ENCODE measurements around the gene COL20A1. TPM values are rescaled to one million over a fixed set of nuclear protein-coding genes. Genes with fewer than 3 reads are reported as not detected.

Gene COL20A1
- total RNA-seq, 1 donor from 2014 or later = not detected

DNA sequence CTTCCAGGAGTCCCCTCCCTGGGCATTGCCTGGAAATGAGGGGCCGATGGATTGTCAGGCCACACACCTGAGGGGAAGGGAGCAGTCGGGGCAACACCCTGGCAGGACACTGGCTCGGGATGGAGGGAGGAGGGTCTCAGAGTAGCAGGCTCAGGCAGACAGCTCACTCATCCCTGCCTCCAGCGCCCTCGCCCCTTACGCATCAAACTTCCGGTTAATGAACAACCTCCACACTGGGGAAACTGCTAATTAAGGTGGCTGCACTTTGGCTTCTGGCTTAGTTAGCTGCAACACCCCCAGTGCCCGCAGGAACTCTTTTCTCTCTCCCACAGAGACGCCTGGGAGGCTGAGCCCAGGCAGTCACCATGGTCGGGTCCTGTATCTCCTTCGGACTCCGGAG lies 81.5 kb downstream of the COL20A1 start:
- Histone ChIP-seq H3K4me1 (peaks cover 16% of the 10 kb centered on the region), H3K27ac (replicated peaks) (no peak overlapping the region), H3K4me3 (no peak overlapping the region), H3K27me3 (ENCODE audit: low read depth) (peaks cover 88% of the 10 kb centered on the region), H3K9me3 (replicated peaks) (no peaks in the 10 kb centered on the region), H3K36me3 (no peaks in the 10 kb centered on the region)
- no peak for DNase-seq
- TF ChIP-seq, protein P1, sequence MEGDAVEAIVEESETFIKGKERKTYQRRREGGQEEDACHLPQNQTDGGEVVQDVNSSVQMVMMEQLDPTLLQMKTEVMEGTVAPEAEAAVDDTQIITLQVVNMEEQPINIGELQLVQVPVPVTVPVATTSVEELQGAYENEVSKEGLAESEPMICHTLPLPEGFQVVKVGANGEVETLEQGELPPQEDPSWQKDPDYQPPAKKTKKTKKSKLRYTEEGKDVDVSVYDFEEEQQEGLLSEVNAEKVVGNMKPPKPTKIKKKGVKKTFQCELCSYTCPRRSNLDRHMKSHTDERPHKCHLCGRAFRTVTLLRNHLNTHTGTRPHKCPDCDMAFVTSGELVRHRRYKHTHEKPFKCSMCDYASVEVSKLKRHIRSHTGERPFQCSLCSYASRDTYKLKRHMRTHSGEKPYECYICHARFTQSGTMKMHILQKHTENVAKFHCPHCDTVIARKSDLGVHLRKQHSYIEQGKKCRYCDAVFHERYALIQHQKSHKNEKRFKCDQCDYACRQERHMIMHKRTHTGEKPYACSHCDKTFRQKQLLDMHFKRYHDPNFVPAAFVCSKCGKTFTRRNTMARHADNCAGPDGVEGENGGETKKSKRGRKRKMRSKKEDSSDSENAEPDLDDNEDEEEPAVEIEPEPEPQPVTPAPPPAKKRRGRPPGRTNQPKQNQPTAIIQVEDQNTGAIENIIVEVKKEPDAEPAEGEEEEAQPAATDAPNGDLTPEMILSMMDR (IDR thresholded peaks at IDR 0.05; ENCODE audit: borderline replicate concordance) = no peak
- intact Hi-C loops (cut with micrococcal nuclease) = no loop called here

DNA sequence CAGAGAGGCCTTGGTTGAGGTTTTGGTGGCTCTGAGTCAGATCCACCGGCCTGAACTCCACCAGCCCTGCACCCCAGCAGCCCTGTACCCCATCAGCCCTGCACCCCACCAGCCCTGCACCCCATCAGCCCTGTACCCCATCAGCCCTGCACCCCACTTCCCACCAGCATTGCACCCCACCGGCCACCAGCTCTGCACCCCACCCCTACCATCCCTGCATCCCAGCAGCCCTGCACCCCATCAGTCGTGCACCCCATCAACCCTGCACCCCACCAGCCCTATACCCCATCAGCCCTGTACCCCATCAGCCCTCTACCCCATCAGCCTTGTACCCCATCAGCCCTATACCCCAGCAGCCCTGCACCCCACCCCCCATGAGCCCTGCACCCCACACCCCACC lies 82.5 kb downstream of the COL20A1 start:
- intact Hi-C loops (cut with micrococcal nuclease) = no loop called here
- Histone ChIP-seq H3K36me3 (no peaks in the 10 kb centered on the region), H3K4me1 (peaks cover 12% of the 10 kb centered on the region), H3K27ac (replicated peaks) (no peak overlapping the region), H3K9me3 (replicated peaks) (no peaks in the 10 kb centered on the region), H3K27me3 (ENCODE audit: low read depth) (peaks cover 90% of the 10 kb centered on the region), H3K4me3 (no peak overlapping the region)
- TF ChIP-seq, protein P1 (IDR thresholded peaks at IDR 0.05; ENCODE audit: borderline replicate concordance) = no peak
- no peak for DNase-seq

DNA sequence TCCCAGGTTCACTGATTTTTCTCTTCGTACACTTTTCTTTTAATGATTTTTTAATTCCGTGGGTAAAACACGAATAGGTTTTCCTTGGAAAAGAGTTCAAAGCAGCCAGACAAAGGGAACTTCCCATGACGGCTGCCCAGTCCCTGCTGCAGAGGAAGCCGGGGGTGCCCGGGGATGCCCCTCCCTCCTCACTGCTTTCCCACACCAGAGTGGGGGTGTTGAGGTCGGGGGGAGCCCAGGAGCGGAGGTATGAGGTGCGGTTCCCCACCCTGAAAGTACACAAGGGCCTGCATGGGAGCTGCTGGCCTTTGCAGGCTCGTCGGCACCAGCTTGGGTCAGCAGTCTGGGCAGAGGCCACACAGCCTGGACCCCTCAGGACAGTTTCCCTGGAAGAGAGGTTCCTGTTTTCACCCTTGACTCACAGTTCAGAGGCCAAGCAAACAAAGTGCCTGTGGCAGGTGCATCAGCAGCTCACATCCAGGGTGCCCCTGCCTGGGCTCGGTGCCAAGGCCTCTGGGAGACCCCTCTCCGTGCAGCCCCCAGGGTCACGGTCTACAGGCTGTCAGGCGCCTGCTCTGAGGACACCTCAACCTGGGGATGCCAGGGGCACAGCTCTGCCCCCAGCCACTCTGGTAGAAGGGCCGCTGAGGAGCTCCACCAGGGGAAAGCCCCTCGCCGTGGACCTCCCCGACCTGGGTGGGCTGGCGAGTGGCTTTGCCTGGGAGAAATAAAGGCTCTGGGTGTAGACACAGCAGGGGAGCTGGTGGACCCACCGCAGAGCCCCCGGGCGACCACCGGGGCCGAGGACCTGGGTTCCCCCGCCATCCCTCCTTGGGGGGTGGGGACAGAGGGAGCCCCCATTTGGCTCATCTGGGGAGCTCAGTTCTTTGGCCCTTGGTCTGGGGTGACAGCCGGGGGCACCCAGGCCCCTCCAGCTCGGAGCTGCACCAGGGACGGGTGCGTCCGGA lies 83.6 kb downstream of the COL20A1 start:
- TF ChIP-seq, protein P1 (IDR thresholded peaks at IDR 0.05; ENCODE audit: borderline replicate concordance) = no peak
- H3K27me3 ChIP-seq (ENCODE audit: low read depth) = peaks cover 91% of the 10 kb centered on the region
- H3K4me3 ChIP-seq = no peak overlapping the region
- no peak overlapping the region for H3K27ac ChIP-seq (replicated peaks)
- H3K9me3 ChIP-seq (replicated peaks) = no peaks in the 10 kb centered on the region
- H3K4me1 ChIP-seq = peaks cover under 1% of the 10 kb centered on the region
- no peaks in the 10 kb centered on the region for H3K36me3 ChIP-seq
- intact Hi-C loops (cut with micrococcal nuclease) = no loop called here
- no peak for DNase-seq

DNA sequence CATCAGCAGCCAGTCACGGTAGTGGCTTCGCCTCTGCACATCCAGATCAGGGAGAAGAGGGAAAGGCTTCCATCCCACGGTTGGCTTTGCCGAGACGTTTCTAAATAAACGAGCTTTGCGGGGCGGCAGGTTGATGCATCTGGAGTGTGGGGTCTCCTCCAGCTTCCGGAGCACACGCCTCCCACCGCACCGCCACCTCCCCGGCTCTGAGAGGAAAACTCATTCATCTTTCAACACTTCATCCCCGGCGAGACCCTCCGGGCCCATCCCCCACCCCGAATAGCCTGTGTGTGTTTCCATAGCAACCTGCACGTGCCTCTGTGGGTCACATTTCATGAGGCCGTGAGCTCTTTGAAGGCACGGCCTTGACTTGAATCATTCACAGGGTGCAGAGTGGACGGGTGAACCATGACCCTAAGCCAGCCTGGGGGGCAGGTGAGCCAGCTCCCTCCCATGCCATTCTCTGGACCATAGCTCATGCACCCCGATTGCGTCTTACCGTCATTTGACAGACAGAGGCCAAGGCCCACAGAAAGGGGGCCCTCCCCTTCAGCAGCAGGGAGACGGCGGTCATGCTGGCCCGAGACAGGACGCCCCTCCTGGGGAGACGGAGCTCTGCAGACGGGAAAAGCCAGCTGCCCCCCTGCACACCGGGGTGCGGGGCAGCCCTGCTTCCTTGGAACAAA lies 84.4 kb downstream of the COL20A1 start:
- Histone ChIP-seq H3K9me3 (replicated peaks) (no peaks in the 10 kb centered on the region), H3K4me3 (no peak overlapping the region), H3K27me3 (ENCODE audit: low read depth) (peaks cover 95% of the 10 kb centered on the region), H3K36me3 (no peaks in the 10 kb centered on the region), H3K4me1 (no peaks in the 10 kb centered on the region), H3K27ac (replicated peaks) (no peak overlapping the region)
- DNase-seq = no peak
- TF ChIP-seq, protein P1 (IDR thresholded peaks at IDR 0.05; ENCODE audit: borderline replicate concordance) = no peak
- intact Hi-C loops (cut with micrococcal nuclease) = no loop called here

DNA sequence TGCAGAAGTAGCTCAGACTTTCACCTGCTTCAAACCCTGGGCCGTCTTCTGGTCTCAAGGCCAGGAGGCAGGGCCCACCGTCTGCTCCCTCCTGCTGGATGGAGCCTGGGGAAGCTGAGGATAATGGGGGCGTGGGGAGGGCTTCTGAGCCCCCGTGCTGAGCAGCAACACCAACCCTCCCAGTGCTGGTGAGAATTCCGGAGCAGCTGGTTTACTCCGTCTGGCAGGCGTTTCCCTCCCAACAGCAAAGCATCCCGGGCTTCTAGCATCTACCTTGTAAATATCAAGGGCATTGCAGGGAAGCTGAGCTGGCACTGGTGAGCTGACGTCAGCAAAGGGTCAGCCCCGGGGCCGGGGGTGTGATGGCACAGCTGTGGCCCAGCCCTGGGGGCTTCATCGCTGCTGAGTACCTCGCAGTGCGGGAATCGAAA lies 85.0 kb downstream of the COL20A1 start:
- H3K4me1 ChIP-seq = no peaks in the 10 kb centered on the region
- H3K27ac ChIP-seq (replicated peaks) = no peak overlapping the region
- no peak for DNase-seq
- intact Hi-C loops (cut with micrococcal nuclease) = no loop called here
- H3K4me3 ChIP-seq = no peak overlapping the region
- peaks cover 95% of the 10 kb centered on the region for H3K27me3 ChIP-seq (ENCODE audit: low read depth)
- no peaks in the 10 kb centered on the region for H3K9me3 ChIP-seq (replicated peaks)
- no peaks in the 10 kb centered on the region for H3K36me3 ChIP-seq
- TF ChIP-seq, protein P1 (IDR thresholded peaks at IDR 0.05; ENCODE audit: borderline replicate concordance) = no peak
